ENCODE measurements around the gene LAMTOR5.
A peak's percentile ranks its signal among the peaks of the same experiment; 100 is the strongest.

The LAMTOR5 gene

DNA sequence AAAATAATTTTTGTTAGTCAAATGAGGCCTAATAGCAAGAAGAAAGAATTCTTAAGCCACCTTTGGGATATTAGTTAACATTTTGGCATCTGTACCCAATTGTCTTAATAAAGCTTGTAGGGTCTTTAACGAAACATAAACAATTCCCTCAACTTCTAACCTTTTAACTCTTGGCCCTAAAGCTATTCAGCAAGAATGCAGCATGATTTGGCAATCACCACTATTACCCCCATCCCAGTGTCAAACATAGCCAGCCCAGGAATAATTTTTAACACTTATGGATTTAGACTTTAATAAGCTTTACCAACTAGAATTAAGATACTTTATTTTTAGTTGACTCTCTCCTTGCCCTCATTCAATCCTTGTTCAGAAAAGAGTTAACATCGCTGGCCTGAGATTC is 14.2 kb downstream of the LAMTOR5 start:
- Mint-ChIP-seq H3K9me3 (no peaks in the 10 kb centered on the region), H3K4me3 (no peak overlapping the region), H3K27me3 (no peaks in the 10 kb centered on the region), H3K27ac (no peak overlapping the region), H3K36me3 (ENCODE audit: insufficient read depth) (peaks cover 6% of the 10 kb centered on the region), H3K4me1 (ENCODE audit: low read depth in 2 of 2) (no peaks in the 10 kb centered on the region)
- no peak for ATAC-seq (replicated peaks)
- DNase-seq: no peak

GRCh38 chr1:110390692-110391245 is 16.7 kb downstream of the LAMTOR5 start, which contains the start of gene SLC16A4:
SLC16A4 (minus strand) TSS chr1:110391026; CDS start chr1:110389323, 1,703 bp downstream.
- no peak within 1 kb of the TSS for H3K4me3 Mint-ChIP-seq
- H3K9me3 Mint-ChIP-seq: no peaks in the 10 kb centered on the region
- DNase-seq (no peak), ATAC-seq (replicated peaks) (no peak)
- no peak within 1 kb of the TSS for H3K27ac Mint-ChIP-seq
- no peaks in the 10 kb centered on the region for H3K4me1 Mint-ChIP-seq (ENCODE audit: low read depth in 2 of 2)
- H3K36me3 Mint-ChIP-seq (ENCODE audit: insufficient read depth): peaks cover 6% of the 10 kb centered on the region
- no peaks in the 10 kb centered on the region for H3K27me3 Mint-ChIP-seq

- Mint-ChIP-seq H3K4me1 (ENCODE audit: low read depth in 2 of 2) (no peaks in the 10 kb centered on the region), H3K9me3 (no peaks in the 10 kb centered on the region), H3K27me3 (no peaks in the 10 kb centered on the region), H3K27ac (no peak overlapping the region), H3K36me3 (ENCODE audit: insufficient read depth) (peaks cover 6% of the 10 kb centered on the region), H3K4me3 (no peak overlapping the region)
- ATAC-seq (replicated peaks) (no peak), DNase-seq (no peak)
Observed at GRCh38 chr1:110390096-110390495, 17.4 kb downstream of the LAMTOR5 start.

DNA sequence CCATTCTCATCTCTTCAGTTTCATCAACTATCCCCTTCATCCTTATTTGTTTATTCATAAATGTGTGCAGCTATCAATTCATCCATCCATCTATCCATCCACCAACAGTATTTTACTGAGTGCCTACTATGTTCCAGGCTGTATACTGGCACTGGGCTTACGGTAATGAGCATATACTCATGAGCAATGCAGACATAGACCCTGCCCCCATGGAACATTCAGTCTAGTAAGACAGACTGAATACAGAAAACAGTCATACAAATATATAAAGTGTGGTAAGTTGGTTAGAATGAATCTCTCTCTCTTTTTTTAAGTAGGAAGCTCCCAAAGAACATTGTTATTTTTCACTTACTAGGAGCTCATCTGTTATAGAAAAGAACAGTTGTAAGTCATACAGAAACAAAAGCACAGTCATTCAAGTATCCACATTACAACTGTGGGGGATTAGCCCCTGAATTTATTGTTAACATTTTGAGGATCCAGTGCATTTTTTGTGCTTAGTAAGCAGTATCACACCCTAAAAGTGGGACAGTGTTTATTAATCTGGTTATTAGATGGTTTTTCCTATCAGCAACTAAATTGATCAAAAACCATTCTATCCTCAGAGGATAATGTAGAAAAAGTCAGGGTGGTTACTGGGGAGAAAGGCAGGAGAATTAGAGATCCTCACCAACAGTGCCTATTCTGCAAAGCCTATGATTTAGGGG is 20.3 kb downstream of the LAMTOR5 start:
- H3K27me3 Mint-ChIP-seq: no peaks in the 10 kb centered on the region
- no peak for ATAC-seq (replicated peaks)
- no peak overlapping the region for H3K4me3 Mint-ChIP-seq
- H3K36me3 Mint-ChIP-seq (ENCODE audit: insufficient read depth): peaks cover 4% of the 10 kb centered on the region
- DNase-seq: no peak
- H3K27ac Mint-ChIP-seq: no peak overlapping the region
- H3K9me3 Mint-ChIP-seq: no peaks in the 10 kb centered on the region
- peaks cover 8 to 9% of the 10 kb centered on the region in 2 donors for H3K4me1 Mint-ChIP-seq (ENCODE audit: low read depth in 2 of 2)

DNA sequence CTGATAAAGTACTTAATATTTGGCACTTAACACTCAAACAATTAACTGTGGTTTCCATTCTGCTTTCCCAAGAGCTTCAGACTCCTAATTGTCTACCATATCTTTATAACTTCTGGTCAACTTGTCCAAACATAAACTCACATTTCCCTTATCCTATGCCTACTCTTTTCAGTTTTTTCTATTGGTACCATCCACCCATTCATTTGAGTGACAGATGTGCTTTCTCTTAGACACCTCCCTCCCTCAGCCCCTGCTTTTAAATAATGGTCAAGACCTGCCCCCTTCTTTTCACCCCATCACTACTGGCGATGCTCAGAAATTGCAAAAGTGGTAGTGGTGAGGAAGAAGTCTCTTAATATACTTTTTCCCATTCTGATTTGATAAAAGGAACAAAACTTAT is 22.1 kb downstream of the LAMTOR5 start:
- Mint-ChIP-seq H3K4me3 (no peak overlapping the region), H3K4me1 (ENCODE audit: low read depth in 2 of 2) (peaks cover 8 to 9% of the 10 kb centered on the region in 2 donors)

GRCh38 chr1:110384581-110385321 is 22.7 kb downstream of the LAMTOR5 start:
- H3K27me3 Mint-ChIP-seq: no peaks in the 10 kb centered on the region
- no peaks in the 10 kb centered on the region for H3K9me3 Mint-ChIP-seq
- H3K4me3 Mint-ChIP-seq: no peak overlapping the region
- DNase-seq (no peak), ATAC-seq (replicated peaks) (peak; percentile 54)
- H3K4me1 Mint-ChIP-seq (ENCODE audit: low read depth in 2 of 2): peaks cover 8 to 9% of the 10 kb centered on the region in 2 donors
- H3K27ac Mint-ChIP-seq: peak overlapping the region in 1 of 2 donors; percentile 84
- peaks cover 5% of the 10 kb centered on the region for H3K36me3 Mint-ChIP-seq (ENCODE audit: insufficient read depth)

More for the DNA sequence above, 22.1 kb downstream of the LAMTOR5 start:
- Mint-ChIP-seq H3K9me3 (no peaks in the 10 kb centered on the region), H3K36me3 (ENCODE audit: insufficient read depth) (peaks cover 4% of the 10 kb centered on the region), H3K27me3 (no peaks in the 10 kb centered on the region), H3K27ac (peak overlapping the region in 1 of 2 donors; percentile 29)
- DNase-seq (no peak), ATAC-seq (replicated peaks) (no peak)

GRCh38 chr1:110383251-110383990 is 24.1 kb downstream of the LAMTOR5 start:
- DNase-seq (no peak), ATAC-seq (replicated peaks) (no peak)
- peaks cover 7% of the 10 kb centered on the region for H3K36me3 Mint-ChIP-seq (ENCODE audit: insufficient read depth)
- no peaks in the 10 kb centered on the region for H3K27me3 Mint-ChIP-seq
- no peaks in the 10 kb centered on the region for H3K9me3 Mint-ChIP-seq
- H3K27ac Mint-ChIP-seq: peak overlapping the region; percentile 59 to 84
- peak overlapping the region in 1 of 2 donors; percentile 33 for H3K4me3 Mint-ChIP-seq
- H3K4me1 Mint-ChIP-seq (ENCODE audit: low read depth in 2 of 2): peaks cover 8 to 9% of the 10 kb centered on the region in 2 donors

GRCh38 chr1:110380672-110381283 is 26.7 kb downstream of the LAMTOR5 start:
- Mint-ChIP-seq H3K4me3 (no peak overlapping the region), H3K27ac (no peak overlapping the region), H3K9me3 (no peaks in the 10 kb centered on the region), H3K27me3 (no peaks in the 10 kb centered on the region), H3K4me1 (ENCODE audit: low read depth in 2 of 2) (peaks cover 8 to 9% of the 10 kb centered on the region in 2 donors), H3K36me3 (ENCODE audit: insufficient read depth) (peaks cover 15% of the 10 kb centered on the region)
- DNase-seq (no peak), ATAC-seq (replicated peaks) (no peak)

DNA sequence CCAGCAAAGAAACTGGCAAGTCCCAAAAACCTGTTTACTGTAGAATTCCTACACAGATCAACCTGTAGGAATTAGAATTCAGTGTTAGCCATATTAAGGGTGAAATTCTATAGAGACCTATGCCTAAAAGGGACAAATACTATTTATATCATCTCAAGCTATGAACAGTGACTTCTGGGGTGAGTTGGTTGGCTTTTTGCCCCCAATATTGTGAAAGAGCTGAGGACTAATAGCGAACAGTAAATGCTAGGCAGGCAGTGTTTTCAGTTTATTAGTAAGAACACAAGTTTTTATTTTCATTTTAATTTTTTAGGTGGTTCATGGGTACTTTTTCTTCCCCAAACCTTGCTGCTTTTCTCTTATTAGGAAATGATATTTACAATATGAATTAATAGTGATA is 32.0 kb downstream of the LAMTOR5 start:
- DNase-seq: no peak
- no peaks in the 10 kb centered on the region for H3K27me3 Mint-ChIP-seq
- H3K27ac Mint-ChIP-seq: no peak overlapping the region
- ATAC-seq (replicated peaks): no peak
- no peaks in the 10 kb centered on the region for H3K9me3 Mint-ChIP-seq
- H3K36me3 Mint-ChIP-seq (ENCODE audit: insufficient read depth): peaks cover 46% of the 10 kb centered on the region
- peaks cover 0 to 4% of the 10 kb centered on the region in 2 donors for H3K4me1 Mint-ChIP-seq (ENCODE audit: low read depth in 2 of 2)
- H3K4me3 Mint-ChIP-seq: no peak overlapping the region

DNA sequence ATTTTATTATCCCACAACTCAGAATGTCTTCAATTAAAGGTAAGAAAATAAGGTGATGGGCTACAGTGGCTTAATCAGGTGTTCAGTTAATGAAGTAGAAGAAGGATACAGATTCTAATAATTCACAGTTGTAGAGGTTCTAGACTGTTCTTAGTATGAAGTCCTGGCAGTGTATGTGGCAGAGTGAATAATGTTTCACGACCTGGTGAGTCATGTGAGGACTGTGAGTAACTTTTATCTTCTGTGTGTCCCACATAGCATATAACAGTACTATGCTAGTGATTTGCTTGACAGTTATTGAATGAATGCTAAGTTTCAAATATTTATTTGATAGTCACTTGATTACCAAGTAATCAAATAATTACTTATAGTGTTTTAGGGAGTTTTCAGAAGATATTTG is 36.7 kb downstream of the LAMTOR5 start:
- Mint-ChIP-seq H3K36me3 (ENCODE audit: insufficient read depth) (peaks cover 42% of the 10 kb centered on the region), H3K4me1 (ENCODE audit: low read depth in 2 of 2) (peaks cover 0 to 11% of the 10 kb centered on the region in 2 donors), H3K4me3 (no peak overlapping the region), H3K27ac (peak overlapping the region in 1 of 2 donors; percentile 33), H3K27me3 (no peaks in the 10 kb centered on the region), H3K9me3 (no peaks in the 10 kb centered on the region)
- DNase-seq: no peak
- no peak for ATAC-seq (replicated peaks)

DNA sequence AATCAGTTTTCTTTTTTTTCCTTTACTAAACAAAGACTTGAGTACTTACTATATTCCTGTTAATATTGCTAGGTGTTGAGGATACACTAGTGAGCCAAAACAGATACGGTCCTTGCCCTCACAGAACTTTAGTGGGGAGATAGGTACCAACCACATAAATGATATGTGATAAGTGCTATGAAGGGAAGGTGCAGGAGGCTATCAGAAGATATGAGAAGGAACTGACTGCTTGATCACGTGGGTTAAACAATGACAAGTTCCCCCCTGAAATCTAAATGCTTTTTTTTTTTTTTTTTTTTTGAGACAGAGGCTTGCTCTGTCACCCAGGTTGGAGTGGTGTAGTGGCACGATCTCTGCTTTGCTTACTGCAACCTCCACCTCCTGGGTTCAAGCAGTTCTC is 43.3 kb downstream of the LAMTOR5 start:
- ATAC-seq (replicated peaks): no peak
- H3K4me1 Mint-ChIP-seq (ENCODE audit: low read depth in 2 of 2): peaks cover 2 to 16% of the 10 kb centered on the region in 2 donors
- no peaks in the 10 kb centered on the region for H3K27me3 Mint-ChIP-seq
- H3K36me3 Mint-ChIP-seq (ENCODE audit: insufficient read depth): peaks cover 22% of the 10 kb centered on the region
- H3K9me3 Mint-ChIP-seq: no peaks in the 10 kb centered on the region
- no peak for DNase-seq
- H3K4me3 Mint-ChIP-seq: no peak overlapping the region
- H3K27ac Mint-ChIP-seq: no peak overlapping the region

- Mint-ChIP-seq H3K27ac (peak overlapping the region in 1 of 2 donors; percentile 39), H3K4me3 (no peak overlapping the region), H3K36me3 (ENCODE audit: insufficient read depth) (peaks cover 22% of the 10 kb centered on the region), H3K27me3 (no peaks in the 10 kb centered on the region), H3K4me1 (ENCODE audit: low read depth in 2 of 2) (peaks cover 2 to 16% of the 10 kb centered on the region in 2 donors), H3K9me3 (no peaks in the 10 kb centered on the region)
- DNase-seq (no peak), ATAC-seq (replicated peaks) (no peak)
Observed at GRCh38 chr1:110361856-110362255, 45.6 kb downstream of the LAMTOR5 start.

DNA sequence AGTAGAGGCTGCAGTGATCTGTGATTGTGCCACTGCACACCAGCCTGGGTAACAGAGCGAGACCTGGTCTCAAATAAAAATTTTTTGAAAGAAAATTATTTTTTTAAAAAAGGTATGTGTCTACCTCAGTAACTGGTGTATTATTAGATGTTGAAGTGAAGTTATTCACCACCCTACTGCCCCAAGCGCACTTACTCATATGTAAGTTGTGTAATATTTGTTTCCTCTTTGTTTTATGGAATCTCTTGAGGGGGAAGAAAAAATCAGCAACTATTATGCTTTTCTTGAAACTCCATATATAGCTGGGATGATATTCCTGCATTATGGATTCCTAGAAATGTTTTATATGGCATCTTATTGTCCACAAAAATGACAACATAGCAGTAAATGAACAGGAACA is 47.1 kb downstream of the LAMTOR5 start:
- H3K27me3 Mint-ChIP-seq: no peaks in the 10 kb centered on the region
- H3K36me3 Mint-ChIP-seq (ENCODE audit: insufficient read depth): peaks cover 23% of the 10 kb centered on the region
- ATAC-seq (replicated peaks): no peak

More for the DNA sequence above, 47.1 kb downstream of the LAMTOR5 start:
- H3K9me3 Mint-ChIP-seq: no peaks in the 10 kb centered on the region
- no peak for DNase-seq
- peaks cover 4 to 22% of the 10 kb centered on the region in 2 donors for H3K4me1 Mint-ChIP-seq (ENCODE audit: low read depth in 2 of 2)
- peak overlapping the region in 1 of 2 donors; percentile 46 for H3K27ac Mint-ChIP-seq
- no peak overlapping the region for H3K4me3 Mint-ChIP-seq
